GM12892 (cell line): ENCODE results near the gene KNTC1.
"Not testable (repeated sequence)": the region's sequence is repeated elsewhere in the genome, so short reads cannot be mapped to it uniquely, and the experiment has no call there.

ENCODE experiments used
- DNase-seq: peaks from one replicate; pipeline ENCODE4 v3.0.0; 2011; ENCODE audit not compliant: insufficient read length
- FAIRE-seq: peaks from 2 replicates; lab custom pipeline; 2011; peaks lifted over from hg19 to GRCh38; lab: Jason Lieb, UNC
- POLR2A ChIP-seq: IDR thresholded peaks from 2 replicates; pipeline ENCODE4 v1.6.1; 2011; ENCODE audit warnings: low read depth, low read length, control low read depth
- POLR2AphosphoS5 ChIP-seq: IDR thresholded peaks from 2 replicates; pipeline ENCODE4 v1.6.1; 2011; ENCODE audit warnings: low read depth, low read length, control low read depth
- TAF1 ChIP-seq: IDR thresholded peaks from 2 replicates; pipeline ENCODE4 v1.6.1; 2011; ENCODE audit warnings: low read depth, mild to moderate bottlenecking, control low read depth, low read length, borderline replicate concordance

The KNTC1 gene

GRCh38 chr12:122584177-122584863 is 57.3 kb downstream of the KNTC1 start:
- TF ChIP-seq POLR2AphosphoS5 (no peak), TAF1 (no peak), POLR2A (no peak)
- FAIRE-seq, result no peak
- DNase-seq, result no peak

GRCh38 chr12:122590990-122591389 is 63.9 kb downstream of the KNTC1 start:
- TF ChIP-seq POLR2A (no peak), TAF1 (no peak), POLR2AphosphoS5 (no peak)
- DNase-seq (no peak), FAIRE-seq (no peak)

DNA sequence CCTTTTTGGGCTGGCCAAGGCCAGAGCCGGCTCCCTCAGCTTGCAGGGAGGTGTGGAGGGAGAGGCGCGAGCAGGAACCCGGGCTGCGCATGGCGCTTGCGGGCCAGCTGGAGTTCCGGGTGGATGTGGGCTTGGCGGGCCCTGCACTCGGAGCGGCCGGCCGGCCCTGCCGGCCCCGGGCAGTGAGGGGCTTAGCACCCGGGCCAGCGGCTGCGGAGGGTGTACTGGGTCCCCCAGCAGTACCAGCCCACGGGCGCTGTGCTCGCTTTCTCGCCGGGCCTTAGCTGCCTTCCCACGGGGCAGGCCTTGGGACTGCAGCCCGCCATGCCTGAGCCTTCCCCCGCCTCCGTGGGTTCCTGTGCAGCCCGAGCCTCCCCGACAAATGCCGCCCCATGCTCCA is 64.9 kb downstream of the KNTC1 start:
- DNase-seq, FAIRE-seq: not testable (repeated sequence)

DNA sequence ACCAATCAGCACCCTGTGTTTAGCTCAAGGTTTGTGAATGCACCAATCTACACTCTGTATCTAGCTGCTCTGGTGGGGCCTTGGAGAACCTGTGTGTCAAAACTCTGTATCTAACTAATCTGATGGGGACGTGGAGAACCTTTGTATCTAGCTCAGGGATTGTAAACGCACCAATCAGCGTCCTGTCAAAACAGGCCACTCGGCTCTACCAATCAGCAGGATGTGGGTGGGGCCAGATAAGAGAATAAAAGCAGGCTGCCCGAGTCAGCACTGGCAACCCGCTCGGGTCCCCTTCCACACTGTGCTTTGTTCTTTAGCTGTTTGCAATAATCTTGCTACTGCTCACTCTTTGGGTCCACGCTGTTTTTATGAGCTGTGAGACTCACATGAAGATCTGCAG is 65.5 kb downstream of the KNTC1 start:
- FAIRE-seq, DNase-seq: not testable (repeated sequence)

GRCh38 chr12:122593910-122594309 is 66.9 kb downstream of the KNTC1 start:
- DNase-seq (no peak), FAIRE-seq (no peak)
- TF ChIP-seq TAF1 (no peak), POLR2AphosphoS5 (no peak), POLR2A (no peak)

DNA sequence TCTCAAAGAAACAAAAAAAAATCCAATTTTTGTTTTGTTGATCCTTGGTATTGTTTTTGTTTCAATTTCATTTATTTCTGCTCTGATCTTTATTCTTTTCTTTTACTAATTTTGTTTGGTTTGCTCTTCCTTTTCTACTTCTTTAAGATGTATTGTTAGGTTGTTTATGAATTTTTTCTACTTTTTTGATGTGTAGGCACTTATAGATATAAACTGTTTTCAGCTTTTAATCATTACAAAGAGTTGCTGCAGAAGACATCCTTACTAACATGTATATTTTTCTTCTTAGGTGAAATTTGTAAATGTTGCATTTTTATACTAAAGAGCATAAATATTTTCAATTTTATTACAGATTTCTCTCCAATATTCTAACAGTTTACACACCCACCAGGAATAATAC is 69.8 kb downstream of the KNTC1 start:
- TF ChIP-seq POLR2AphosphoS5 (no peak), POLR2A (no peak), TAF1 (no peak)
- FAIRE-seq, result no peak
- no peak for DNase-seq

DNA sequence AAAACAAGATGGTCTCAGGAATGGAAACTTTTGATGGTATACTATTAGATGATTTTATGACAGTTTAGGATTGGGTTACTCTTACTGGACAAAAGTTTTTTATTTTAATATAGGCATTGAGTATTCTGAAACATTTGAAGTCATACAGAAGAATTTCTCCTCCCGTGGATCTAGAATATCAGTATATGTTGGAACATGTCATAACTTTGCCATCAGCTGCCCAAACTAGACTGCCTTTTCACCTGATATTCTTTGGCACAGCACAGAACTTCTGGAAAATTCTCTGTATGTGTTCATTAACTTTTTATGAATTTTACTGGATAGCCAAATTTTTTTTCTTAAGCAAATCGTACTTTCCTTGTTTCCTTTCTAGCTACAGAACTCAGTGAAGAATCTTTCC is 75.4 kb downstream of the KNTC1 start:
- TF ChIP-seq TAF1 (no peak), POLR2AphosphoS5 (no peak), POLR2A (no peak)
- DNase-seq (no peak), FAIRE-seq (no peak)

GRCh38 chr12:122604993-122605392 is 77.9 kb downstream of the KNTC1 start:
- no peak for FAIRE-seq
- DNase-seq, result no peak
- TF ChIP-seq POLR2AphosphoS5 (no peak), TAF1 (no peak), POLR2A (no peak)

GRCh38 chr12:122609732-122610131 is 82.7 kb downstream of the KNTC1 start:
- no peak for FAIRE-seq
- DNase-seq, result no peak
- TF ChIP-seq POLR2A (no peak), POLR2AphosphoS5 (no peak), TAF1 (no peak)

DNA sequence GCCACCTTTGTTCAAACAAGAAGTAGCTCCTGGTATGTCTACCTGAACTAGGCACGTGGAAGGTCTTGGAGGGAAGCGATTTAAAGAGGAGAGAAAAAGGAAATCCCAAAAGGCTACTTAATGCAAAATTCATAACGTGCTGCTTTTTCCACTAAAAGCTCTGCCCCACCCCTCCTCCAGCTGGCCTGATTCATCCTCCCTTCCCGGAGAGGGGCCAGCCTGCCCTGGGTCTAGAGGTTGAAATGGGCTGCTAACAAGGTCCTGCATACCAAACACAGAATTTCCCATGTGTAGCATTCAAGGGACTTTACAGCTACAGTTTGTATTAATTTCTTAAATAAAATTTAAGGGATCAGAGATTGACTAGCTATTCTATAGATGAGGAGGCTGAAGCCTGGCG is 83.2 kb downstream of the KNTC1 start:
- DNase-seq, result no peak
- no peak for TF ChIP-seq POLR2A
- no peak for FAIRE-seq

GRCh38 chr12:122610911-122611310 is 83.9 kb downstream of the KNTC1 start:
- FAIRE-seq (no peak), DNase-seq (no peak)
- TF ChIP-seq POLR2A (no peak), POLR2AphosphoS5 (no peak), TAF1 (no peak)

DNA sequence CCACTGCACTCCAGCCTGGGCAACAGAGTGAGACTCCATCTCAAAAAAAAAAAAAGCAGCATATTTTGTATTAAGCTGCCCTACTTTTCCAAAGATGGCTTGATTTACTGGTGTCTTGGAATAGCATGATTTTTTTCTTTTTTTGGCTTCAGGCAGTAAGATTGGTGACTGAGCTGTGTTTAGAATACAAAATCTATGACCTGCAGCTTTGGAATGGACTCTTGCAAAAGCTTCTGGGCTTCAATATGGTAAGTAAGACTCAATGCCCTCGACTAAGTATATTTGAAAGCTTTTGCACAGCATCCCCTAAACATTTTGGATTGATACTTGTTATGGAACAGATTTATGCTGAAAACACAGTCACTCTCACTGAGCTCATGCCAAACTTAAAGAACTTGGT is 87.8 kb downstream of the KNTC1 start:
- FAIRE-seq, result no peak
- DNase-seq, result no peak
- no peak for TF ChIP-seq TAF1
- no peak for TF ChIP-seq POLR2A
- TF ChIP-seq POLR2AphosphoS5, result no peak

GRCh38 chr12:122615780-122616179 is 88.7 kb downstream of the KNTC1 start:
- TF ChIP-seq TAF1, result no peak
- no peak for TF ChIP-seq POLR2AphosphoS5
- TF ChIP-seq POLR2A, result no peak

More at GRCh38 chr12:122615780-122616179, 88.7 kb downstream of the KNTC1 start:
- DNase-seq, result no peak
- FAIRE-seq, result no peak
